Breast epithelium (tissue), 4 donors: Measurements from ENCODE around the gene TPST2. TPM values are rescaled to one million over a fixed set of nuclear protein-coding genes. Genes with fewer than 3 reads are reported as not detected.

Experiments
- DNase-seq, 2 donors: peaks; one replicate each; pipeline ENCODE4 v3.0.0-alpha.2; 2019; ENCODE audit warnings: low spot score in 2 of 2
- H3K27ac ChIP-seq, 2 donors: fragments of 200-600 bp; sonication (generic) in 1 of 2; one replicate each; pipeline ENCODE4 v1.5.1; 2016 to 2019; ENCODE audit warnings: mild to moderate bottlenecking in 1 of 2
- H3K27me3 ChIP-seq, 2 donors: fragments of 200-600 bp; sonication (generic) in 1 of 2; one replicate each; pipeline versions ENCODE4 v1.5.1 to v1.6.0; 2017 to 2019; ENCODE audit warnings: control low read depth in 1 of 2, mild to moderate bottlenecking in 1 of 2
- H3K36me3 ChIP-seq: fragments of 200-600 bp; one replicate; pipeline ENCODE4 v1.5.1; 2019
- H3K4me1 ChIP-seq, 2 donors: fragments of 200-600 bp; sonication (generic); one replicate each; pipeline ENCODE4 v1.5.1; 2016 to 2019; ENCODE audit warnings: control low read depth in 1 of 2
- H3K4me3 ChIP-seq, 3 donors: fragments of 200-600 bp; sonication (generic); 1 replicate in 2 of 3; 2 replicates in 1 of 3; pipeline ENCODE4 v1.5.1; 2016 to 2019; ENCODE audit warnings: mild to moderate bottlenecking in 3 of 3, moderate library complexity in 2 of 3
- H3K9me3 ChIP-seq, 2 donors: fragments of 200-600 bp; sonication (generic) in 1 of 2; one replicate each; pipeline ENCODE4 v1.5.1; 2016 to 2019; ENCODE audit warnings: control low read depth in 1 of 2
- POLR2A ChIP-seq: fragments of 450-650 bp; IDR thresholded peaks from one replicate; pipeline ENCODE4 v1.6.1; 2016; ENCODE audit warnings: antibody characterized with exemption, mild to moderate bottlenecking, moderate library complexity
- POLR2AphosphoS5 ChIP-seq, 3 donors: sonication (generic); formaldehyde crosslinking; IDR thresholded peaks; one replicate each; pipeline ENCODE4 v1.6.1; 2017; ENCODE audit warnings: antibody characterized with exemption in 3 of 3
- intact Hi-C: fragments of 100-400 bp; cut with DNase I; formaldehyde crosslinking; loops from one replicate; pipeline ENCODE4 v1.15.1; 2023; ENCODE audit warnings: low total_unique reads
- total RNA-seq, 3 donors: library from RNA; depleted of rRNA; stranded (reverse); fragments of >200 nt; gene quantifications; one replicate each; pipeline ENCODE4 v1.1.0, GENCODE V29; 2016
- TF ChIP-seq, protein P1 (sequence below), 3 donors: fragments of 450-650 bp; IDR thresholded peaks; one replicate each; pipeline ENCODE4 v1.5.1; 2016 to 2017; ENCODE audit warnings: antibody characterized with exemption in 3 of 3, mild to moderate bottlenecking in 3 of 3, moderate library complexity in 3 of 3

TPST2 gene
- total RNA-seq, 3 donors from 2014 or later: 36.6 to 81.9 (median 59.8) TPM

DNA sequence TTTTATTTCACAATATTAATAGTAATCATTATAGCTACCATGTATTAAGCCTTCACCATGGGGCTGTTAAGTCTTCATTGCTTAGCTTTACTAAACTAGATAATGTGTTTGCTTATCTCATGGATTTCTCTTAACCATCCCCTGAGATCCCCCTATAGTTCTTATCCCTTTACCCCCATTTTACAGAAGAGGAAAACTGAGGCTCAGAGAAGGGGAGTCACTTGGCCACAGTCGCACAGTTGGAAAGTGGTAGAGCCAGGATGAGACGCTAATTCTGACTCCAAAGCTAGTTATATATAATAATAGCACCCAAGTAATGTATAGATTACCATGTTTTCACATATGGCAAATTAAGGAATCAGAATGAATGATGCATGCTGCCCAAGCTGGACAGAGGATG, 67.9 kb downstream of the TPST2 start:
- no peaks in the 10 kb centered on the region for H3K27me3 ChIP-seq
- H3K27ac ChIP-seq: no peak overlapping the region
- intact Hi-C loops: no loop called here
- DNase-seq: no peak
- H3K4me3 ChIP-seq: no peak overlapping the region
- H3K9me3 ChIP-seq: no peaks in the 10 kb centered on the region
- H3K4me1 ChIP-seq: no peaks in the 10 kb centered on the region
- no peaks in the 10 kb centered on the region for H3K36me3 ChIP-seq
- TF ChIP-seq POLR2AphosphoS5 (IDR thresholded peaks at IDR 0.05) (no peak), POLR2A (no peak)
- TF ChIP-seq, protein P1, sequence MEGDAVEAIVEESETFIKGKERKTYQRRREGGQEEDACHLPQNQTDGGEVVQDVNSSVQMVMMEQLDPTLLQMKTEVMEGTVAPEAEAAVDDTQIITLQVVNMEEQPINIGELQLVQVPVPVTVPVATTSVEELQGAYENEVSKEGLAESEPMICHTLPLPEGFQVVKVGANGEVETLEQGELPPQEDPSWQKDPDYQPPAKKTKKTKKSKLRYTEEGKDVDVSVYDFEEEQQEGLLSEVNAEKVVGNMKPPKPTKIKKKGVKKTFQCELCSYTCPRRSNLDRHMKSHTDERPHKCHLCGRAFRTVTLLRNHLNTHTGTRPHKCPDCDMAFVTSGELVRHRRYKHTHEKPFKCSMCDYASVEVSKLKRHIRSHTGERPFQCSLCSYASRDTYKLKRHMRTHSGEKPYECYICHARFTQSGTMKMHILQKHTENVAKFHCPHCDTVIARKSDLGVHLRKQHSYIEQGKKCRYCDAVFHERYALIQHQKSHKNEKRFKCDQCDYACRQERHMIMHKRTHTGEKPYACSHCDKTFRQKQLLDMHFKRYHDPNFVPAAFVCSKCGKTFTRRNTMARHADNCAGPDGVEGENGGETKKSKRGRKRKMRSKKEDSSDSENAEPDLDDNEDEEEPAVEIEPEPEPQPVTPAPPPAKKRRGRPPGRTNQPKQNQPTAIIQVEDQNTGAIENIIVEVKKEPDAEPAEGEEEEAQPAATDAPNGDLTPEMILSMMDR (IDR thresholded peaks at IDR 0.05): no peak

DNA sequence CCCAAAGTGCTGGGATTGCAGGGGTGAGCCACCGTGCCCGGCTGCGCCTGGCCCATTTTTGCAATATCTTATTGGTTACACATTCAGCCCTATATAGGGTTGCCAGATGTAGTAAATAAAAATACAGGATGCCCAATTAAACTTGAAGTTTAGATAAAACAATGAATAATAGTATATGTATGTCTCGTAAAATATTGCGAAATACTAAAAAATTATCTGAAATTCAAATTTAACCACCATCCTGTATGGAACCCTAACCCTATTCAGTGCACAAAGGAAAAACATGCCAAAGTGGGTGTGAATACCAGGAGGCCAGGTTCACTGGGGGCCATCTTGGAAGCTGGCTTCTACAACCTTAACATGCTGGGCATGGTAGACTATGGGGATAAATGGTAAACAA, 72.5 kb downstream of the TPST2 start:
- Histone ChIP-seq H3K4me3 (no peak overlapping the region), H3K4me1 (peaks cover 0 to 11% of the 10 kb centered on the region in 2 donors), H3K9me3 (no peaks in the 10 kb centered on the region), H3K27me3 (no peaks in the 10 kb centered on the region), H3K36me3 (no peaks in the 10 kb centered on the region), H3K27ac (no peak overlapping the region)
- DNase-seq: no peak
- intact Hi-C loops: no loop called here
- TF ChIP-seq POLR2A (no peak), POLR2AphosphoS5 (IDR thresholded peaks at IDR 0.05) (no peak)
- TF ChIP-seq, protein P1 (IDR thresholded peaks at IDR 0.05): no peak

GRCh38 chr22:26516503-26516902, 73.4 kb downstream of the TPST2 start:
- Histone ChIP-seq H3K27ac (no peak overlapping the region), H3K4me3 (no peak overlapping the region), H3K27me3 (no peaks in the 10 kb centered on the region), H3K9me3 (no peaks in the 10 kb centered on the region), H3K4me1 (peaks cover 0 to 11% of the 10 kb centered on the region in 2 donors), H3K36me3 (no peaks in the 10 kb centered on the region)
- DNase-seq: no peak
- intact Hi-C loops: no loop called here
- TF ChIP-seq, protein P1 (IDR thresholded peaks at IDR 0.05): no peak
- TF ChIP-seq POLR2AphosphoS5 (IDR thresholded peaks at IDR 0.05) (no peak), POLR2A (no peak)

- TF ChIP-seq, protein P1 (IDR thresholded peaks at IDR 0.05): no peak
- TF ChIP-seq POLR2AphosphoS5 (IDR thresholded peaks at IDR 0.05) (no peak), POLR2A (no peak)
- Histone ChIP-seq H3K4me1 (peaks cover 0 to 12% of the 10 kb centered on the region in 2 donors), H3K27ac (no peak overlapping the region), H3K4me3 (no peak overlapping the region), H3K36me3 (no peaks in the 10 kb centered on the region), H3K27me3 (no peaks in the 10 kb centered on the region), H3K9me3 (no peaks in the 10 kb centered on the region)
- DNase-seq: no peak
- intact Hi-C loops: no loop called here
Measured at GRCh38 chr22:26515931-26516330, 74.0 kb downstream of the TPST2 start.

GRCh38 chr22:26514419-26515161, 75.3 kb downstream of the TPST2 start:
- Histone ChIP-seq H3K27ac (no peak overlapping the region), H3K9me3 (no peaks in the 10 kb centered on the region), H3K36me3 (peaks cover 3% of the 10 kb centered on the region), H3K27me3 (no peaks in the 10 kb centered on the region), H3K4me1 (peaks cover 0 to 15% of the 10 kb centered on the region in 2 donors), H3K4me3 (no peak overlapping the region)
- TF ChIP-seq POLR2AphosphoS5 (IDR thresholded peaks at IDR 0.05) (no peak), POLR2A (no peak)
- TF ChIP-seq, protein P1 (IDR thresholded peaks at IDR 0.05): no peak
- DNase-seq: no peak
- intact Hi-C loops: no loop called here
